Astrocyte (in vitro differentiated cells and primary cell): ENCODE measurements around the gene TEAD1. TPM values are rescaled to one million over a fixed set of nuclear protein-coding genes. Genes with fewer than 3 reads are reported as not detected.

Source experiments
- DNase-seq: peaks from one replicate; pipeline ENCODE4 v3.0.0-alpha.2; 2010; ENCODE audit warnings: low read depth
- FAIRE-seq: peaks from 2 replicates; lab custom pipeline; 2011; peaks lifted over from hg19 to GRCh38; lab: Jason Lieb, UNC
- H2AFZ ChIP-seq: 2 replicates; pipeline ENCODE4 v1.6.0; 2012; ENCODE audit warnings: low read depth, low read length, inconsistent platforms
- H3K27ac ChIP-seq: 2 replicates; pipeline ENCODE4 v1.5.1; 2011; ENCODE audit warnings: low read depth, low read length, inconsistent platforms
- H3K27me3 ChIP-seq: 2 replicates; pipeline ENCODE4 v1.6.0; 2011; ENCODE audit warnings: low read length, inconsistent platforms; ENCODE audit not compliant: insufficient read depth
- H3K36me3 ChIP-seq: 2 replicates; pipeline ENCODE4 v1.5.1; 2011; ENCODE audit warnings: low read length, inconsistent platforms; ENCODE audit not compliant: insufficient read depth
- H3K4me1 ChIP-seq: 2 replicates; pipeline ENCODE4 v1.5.1; 2011; ENCODE audit warnings: low read length, inconsistent platforms; ENCODE audit not compliant: insufficient read depth
- H3K4me2 ChIP-seq: 2 replicates; pipeline ENCODE4 v1.6.0; 2012; ENCODE audit warnings: low read length, inconsistent platforms
- H3K4me3 ChIP-seq: 2 replicates; pipeline ENCODE4 v1.5.1; 2011; ENCODE audit warnings: low read depth, mild to moderate bottlenecking, low read length, inconsistent platforms; ENCODE audit not compliant: insufficient read depth
- H3K79me2 ChIP-seq: 2 replicates; pipeline ENCODE4 v1.6.0; 2012; ENCODE audit warnings: mild to moderate bottlenecking, low read length, inconsistent platforms; ENCODE audit not compliant: insufficient read depth
- H3K9ac ChIP-seq: 2 replicates; pipeline ENCODE4 v1.6.0; 2012; ENCODE audit warnings: mild to moderate bottlenecking, low read length, inconsistent platforms
- H3K9me3 ChIP-seq: 2 replicates; pipeline ENCODE4 v1.5.1; 2012; ENCODE audit warnings: low read depth, mild to moderate bottlenecking, low read length, inconsistent platforms; ENCODE audit not compliant: insufficient read depth
- H4K20me1 ChIP-seq: 2 replicates; pipeline ENCODE4 v1.6.0; 2012; ENCODE audit warnings: low read length, inconsistent platforms; ENCODE audit not compliant: insufficient read depth
- H3K27ac Mint-ChIP-seq: one replicate; pipeline ENCODE4 v1.8.0; 2021; ENCODE audit warnings: mild to moderate bottlenecking, mixed read lengths; ENCODE audit not compliant: unreplicated experiment
- H3K27me3 Mint-ChIP-seq: one replicate; pipeline ENCODE4 v1.8.0; 2021; ENCODE audit warnings: low read depth, mixed read lengths; ENCODE audit not compliant: unreplicated experiment
- H3K36me3 Mint-ChIP-seq: one replicate; pipeline ENCODE4 v1.8.0; 2021; ENCODE audit warnings: low read depth, mixed read lengths; ENCODE audit not compliant: unreplicated experiment
- H3K4me1 Mint-ChIP-seq: one replicate; pipeline ENCODE4 v1.8.0; 2021; ENCODE audit warnings: low read depth, mixed read lengths; ENCODE audit not compliant: unreplicated experiment
- H3K4me3 Mint-ChIP-seq: one replicate; pipeline ENCODE4 v1.8.0; 2021; ENCODE audit warnings: mild to moderate bottlenecking, moderate library complexity, mixed read lengths; ENCODE audit not compliant: unreplicated experiment
- H3K9me3 Mint-ChIP-seq: one replicate; pipeline ENCODE4 v1.8.0; 2021; ENCODE audit warnings: mild to moderate bottlenecking, mixed read lengths; ENCODE audit not compliant: unreplicated experiment
- EZH2 ChIP-seq: IDR thresholded peaks from 2 replicates; pipeline ENCODE4 v1.6.1; 2012; ENCODE audit warnings: mild to moderate bottlenecking, low read length, inconsistent platforms; ENCODE audit not compliant: insufficient read depth
- total RNA-seq: library from RNA; stranded (reverse); gene quantifications from 2 replicates; pipeline ENCODE4 v1.2.1, GENCODE V29; 2021
- TF ChIP-seq, protein P1 (sequence below): IDR thresholded peaks from 2 replicates; pipeline ENCODE4 v1.5.1; 2011; ENCODE audit warnings: low read depth, mild to moderate bottlenecking, inconsistent platforms, low read length, moderate library complexity; ENCODE audit not compliant: insufficient read depth

Gene TEAD1
- total RNA-seq, 1 donor from 2014 or later = 149 TPM

DNA sequence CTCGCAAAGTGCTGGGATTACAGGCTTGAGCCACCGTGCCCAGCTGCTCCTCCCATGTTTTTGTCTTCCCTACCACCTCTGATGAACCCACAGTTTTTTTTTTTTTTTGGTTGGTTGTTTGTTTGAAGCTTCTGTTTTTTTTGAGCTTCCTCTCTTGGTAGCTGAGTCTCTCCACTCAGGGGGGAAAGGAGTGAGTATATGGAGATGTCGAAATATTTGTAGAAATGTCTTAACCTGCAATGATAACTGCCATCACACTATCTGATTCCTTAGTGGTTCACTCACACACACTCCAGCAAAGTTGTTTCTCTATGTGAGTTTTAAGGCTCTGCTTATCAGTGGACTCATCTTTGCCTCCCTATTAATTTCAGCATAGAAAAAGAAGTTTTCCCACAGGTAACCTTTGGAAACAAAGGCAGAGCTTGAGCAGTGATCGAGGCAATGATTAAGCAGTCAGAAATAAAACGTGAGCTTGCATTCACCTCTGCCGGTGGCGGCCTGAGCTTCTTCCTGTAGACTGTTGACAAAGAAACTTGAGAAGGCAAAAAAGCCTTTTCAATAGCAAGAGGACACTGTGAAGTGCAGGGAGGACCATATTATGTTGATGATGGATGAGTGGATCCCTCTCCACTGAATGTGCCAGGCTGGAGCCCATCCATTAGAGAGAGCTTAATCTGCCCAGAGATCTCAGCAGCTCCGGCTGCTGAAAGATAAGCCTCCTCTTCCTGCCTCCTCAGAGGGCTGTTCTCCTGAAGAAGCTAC lies 305.9 kb downstream of the TEAD1 start:
- Mint-ChIP-seq H3K27me3 (peaks cover 12% of the 10 kb centered on the region), H3K4me3 (no peak overlapping the region), H3K9me3 (peaks cover 3% of the 10 kb centered on the region), H3K36me3 (no peaks in the 10 kb centered on the region), H3K4me1 (no peaks in the 10 kb centered on the region), H3K27ac (no peak overlapping the region)
- H3K9ac ChIP-seq = no peak overlapping the region
- no peak overlapping the region for H3K4me3 ChIP-seq
- FAIRE-seq (no peak), DNase-seq (no peak)
- no peak overlapping the region for H3K27ac ChIP-seq
- no peaks in the 10 kb centered on the region for H3K79me2 ChIP-seq
- TF ChIP-seq, protein P1, sequence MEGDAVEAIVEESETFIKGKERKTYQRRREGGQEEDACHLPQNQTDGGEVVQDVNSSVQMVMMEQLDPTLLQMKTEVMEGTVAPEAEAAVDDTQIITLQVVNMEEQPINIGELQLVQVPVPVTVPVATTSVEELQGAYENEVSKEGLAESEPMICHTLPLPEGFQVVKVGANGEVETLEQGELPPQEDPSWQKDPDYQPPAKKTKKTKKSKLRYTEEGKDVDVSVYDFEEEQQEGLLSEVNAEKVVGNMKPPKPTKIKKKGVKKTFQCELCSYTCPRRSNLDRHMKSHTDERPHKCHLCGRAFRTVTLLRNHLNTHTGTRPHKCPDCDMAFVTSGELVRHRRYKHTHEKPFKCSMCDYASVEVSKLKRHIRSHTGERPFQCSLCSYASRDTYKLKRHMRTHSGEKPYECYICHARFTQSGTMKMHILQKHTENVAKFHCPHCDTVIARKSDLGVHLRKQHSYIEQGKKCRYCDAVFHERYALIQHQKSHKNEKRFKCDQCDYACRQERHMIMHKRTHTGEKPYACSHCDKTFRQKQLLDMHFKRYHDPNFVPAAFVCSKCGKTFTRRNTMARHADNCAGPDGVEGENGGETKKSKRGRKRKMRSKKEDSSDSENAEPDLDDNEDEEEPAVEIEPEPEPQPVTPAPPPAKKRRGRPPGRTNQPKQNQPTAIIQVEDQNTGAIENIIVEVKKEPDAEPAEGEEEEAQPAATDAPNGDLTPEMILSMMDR = no peak
- TF ChIP-seq EZH2 = no peak
- H3K9me3 ChIP-seq = no peaks in the 10 kb centered on the region
- no peaks in the 10 kb centered on the region for H4K20me1 ChIP-seq
- H3K4me1 ChIP-seq = no peaks in the 10 kb centered on the region
- H3K27me3 ChIP-seq = peaks cover 31% of the 10 kb centered on the region
- no peak overlapping the region for H2AFZ ChIP-seq
- no peaks in the 10 kb centered on the region for H3K36me3 ChIP-seq
- no peak overlapping the region for H3K4me2 ChIP-seq

DNA sequence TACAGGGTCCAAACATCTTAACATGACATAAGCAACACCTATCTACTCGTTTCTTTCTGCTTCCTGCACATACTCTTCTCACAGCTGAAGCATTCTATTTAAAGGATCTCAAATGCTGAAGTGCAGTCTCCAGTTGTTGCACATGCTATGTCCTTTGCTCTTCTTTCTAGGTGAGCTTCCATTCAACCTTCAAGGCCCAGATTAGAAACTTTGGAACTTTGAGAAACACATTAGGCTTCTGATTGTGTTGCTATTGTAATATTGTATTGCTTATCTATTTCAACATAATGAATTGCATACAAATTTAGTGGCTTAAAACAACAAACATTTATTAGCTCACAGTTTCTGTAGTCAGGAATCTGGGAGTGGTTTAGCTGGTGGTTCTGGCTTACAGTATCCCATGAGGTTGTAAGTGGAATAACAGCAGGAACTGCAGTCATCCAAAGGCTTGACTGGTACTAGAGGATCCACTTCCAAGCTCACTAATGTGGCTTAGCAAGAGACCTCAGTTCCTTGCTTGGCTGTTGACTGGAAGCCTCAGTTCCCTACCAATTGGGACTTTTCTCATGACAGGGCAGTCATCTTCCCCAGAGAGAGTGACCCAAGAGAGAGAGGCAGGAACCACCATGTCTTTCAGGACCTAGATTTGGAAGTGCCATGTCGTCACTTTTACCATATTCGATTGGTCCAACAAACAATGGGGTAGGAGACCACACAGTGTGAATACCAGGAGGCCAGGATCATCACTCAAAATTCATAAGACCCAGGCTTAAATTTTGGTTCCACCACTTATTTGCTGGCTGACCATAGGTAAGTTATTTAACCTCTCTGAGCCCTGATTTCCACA lies 307.7 kb downstream of the TEAD1 start:
- TF ChIP-seq EZH2 = no peak
- TF ChIP-seq, protein P1 = no peak
- Mint-ChIP-seq H3K36me3 (no peaks in the 10 kb centered on the region), H3K9me3 (peaks cover 6% of the 10 kb centered on the region), H3K4me1 (no peaks in the 10 kb centered on the region), H3K4me3 (no peak overlapping the region), H3K27me3 (peaks cover 29% of the 10 kb centered on the region), H3K27ac (no peak overlapping the region)
- Histone ChIP-seq H3K79me2 (no peaks in the 10 kb centered on the region), H4K20me1 (no peaks in the 10 kb centered on the region), H3K4me1 (no peaks in the 10 kb centered on the region), H3K27ac (no peak overlapping the region), H3K36me3 (no peaks in the 10 kb centered on the region), H3K4me3 (no peak overlapping the region), H3K9ac (no peak overlapping the region), H2AFZ (no peak overlapping the region), H3K4me2 (no peak overlapping the region), H3K9me3 (no peaks in the 10 kb centered on the region), H3K27me3 (peaks cover 29% of the 10 kb centered on the region)
- no peak for FAIRE-seq
- no peak for DNase-seq
